ENCODE measurements around the gene KRTAP3-3.

Gene KRTAP3-3

DNA sequence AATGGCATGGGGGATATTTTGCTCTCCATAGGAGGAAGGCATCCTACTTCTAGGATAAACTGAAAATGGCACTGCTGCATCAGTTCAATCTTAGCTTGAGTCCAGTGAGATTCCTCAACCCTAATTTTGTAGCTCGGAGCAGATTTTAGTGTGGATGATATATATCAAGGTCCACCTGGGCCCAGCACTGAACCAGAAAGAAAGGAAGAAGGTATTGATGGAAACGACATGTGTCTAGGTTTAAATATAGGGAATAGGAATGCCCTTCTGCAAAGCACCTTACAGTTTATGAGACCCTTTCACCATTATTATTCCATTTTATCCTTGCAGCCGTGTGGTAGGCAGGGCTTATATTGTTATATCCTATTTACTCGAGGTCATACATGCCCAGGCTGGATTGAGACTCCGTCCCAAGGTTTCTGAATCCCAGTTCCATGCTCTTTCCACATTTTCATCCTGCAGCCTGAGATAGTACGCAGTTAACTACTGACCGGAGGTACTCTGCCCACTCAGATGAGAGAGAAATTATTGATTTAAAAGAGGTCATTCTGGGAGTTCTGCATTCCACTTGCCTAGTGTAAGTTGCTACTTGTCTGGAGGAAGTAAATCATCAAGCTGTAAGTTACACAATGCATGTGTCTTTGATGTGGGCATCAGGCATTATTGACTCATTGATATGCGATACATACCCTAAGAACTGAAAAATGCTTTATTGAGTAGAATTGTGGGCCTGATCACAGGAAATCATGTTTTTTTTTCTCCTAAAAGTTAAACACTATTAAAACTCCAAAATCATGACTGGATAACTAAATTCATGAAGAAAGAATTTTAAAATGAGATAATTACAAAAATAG is 37.3 kb downstream of the KRTAP3-3 start:
- no peak for DNase-seq

DNA sequence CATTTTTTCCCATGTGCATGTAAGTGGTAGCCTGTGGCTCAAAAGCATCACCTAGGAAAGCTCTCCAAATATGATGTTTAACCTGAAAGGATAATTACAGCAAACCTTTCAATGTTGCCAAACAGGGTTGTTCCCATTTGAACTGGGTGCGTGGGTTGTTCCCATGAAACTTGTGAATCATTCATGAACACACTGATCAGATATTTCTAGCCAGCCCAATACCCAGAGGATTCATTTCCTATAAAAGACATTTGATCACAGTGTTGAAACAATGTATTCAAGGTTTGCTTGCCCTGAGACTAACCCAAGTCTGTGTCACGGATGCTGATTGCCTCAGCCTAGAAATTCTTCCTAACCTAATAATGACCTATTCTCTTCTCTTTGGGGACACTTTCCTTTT is 40.1 kb downstream of the KRTAP3-3 start:
- DNase-seq = no peak

DNA sequence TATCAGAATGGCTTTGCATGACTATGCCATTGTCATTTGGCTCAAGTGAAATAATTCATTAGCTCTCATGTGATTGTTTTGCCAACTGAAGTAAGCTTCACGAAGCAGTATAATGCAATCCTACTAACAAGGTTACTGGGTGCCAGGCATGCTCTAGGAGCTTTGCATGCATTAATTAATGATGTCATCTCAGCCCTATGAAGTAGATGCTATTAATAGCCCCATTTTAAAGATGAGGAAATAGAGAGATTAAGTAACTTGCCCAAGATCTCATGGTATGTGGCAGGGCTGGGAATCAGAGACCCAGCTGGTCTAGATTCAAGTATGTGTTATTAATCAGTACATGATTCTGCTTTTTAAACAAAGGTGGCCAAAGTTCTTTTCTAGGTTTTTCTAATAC is 41.3 kb downstream of the KRTAP3-3 start:
- DNase-seq = no peak

DNA sequence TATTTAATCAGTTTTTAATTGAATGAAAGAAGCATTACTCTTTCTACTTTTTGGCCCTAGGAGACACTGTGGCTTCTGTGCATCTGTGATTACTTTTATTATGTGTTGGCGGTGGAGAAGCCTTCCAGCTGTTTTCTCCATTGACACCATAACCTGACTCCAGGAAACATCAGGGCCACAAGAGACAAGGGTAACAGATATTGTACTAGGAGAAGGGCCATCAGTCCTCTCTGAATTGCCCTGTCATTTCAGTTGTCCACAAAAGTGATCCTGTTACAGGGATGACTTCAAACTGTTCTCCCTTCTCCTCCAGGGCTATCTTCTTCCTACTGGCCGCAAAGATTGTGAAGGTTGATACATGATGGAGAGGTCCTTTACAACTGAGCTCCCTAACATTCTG is 41.8 kb downstream of the KRTAP3-3 start:
- no peak for DNase-seq

DNA sequence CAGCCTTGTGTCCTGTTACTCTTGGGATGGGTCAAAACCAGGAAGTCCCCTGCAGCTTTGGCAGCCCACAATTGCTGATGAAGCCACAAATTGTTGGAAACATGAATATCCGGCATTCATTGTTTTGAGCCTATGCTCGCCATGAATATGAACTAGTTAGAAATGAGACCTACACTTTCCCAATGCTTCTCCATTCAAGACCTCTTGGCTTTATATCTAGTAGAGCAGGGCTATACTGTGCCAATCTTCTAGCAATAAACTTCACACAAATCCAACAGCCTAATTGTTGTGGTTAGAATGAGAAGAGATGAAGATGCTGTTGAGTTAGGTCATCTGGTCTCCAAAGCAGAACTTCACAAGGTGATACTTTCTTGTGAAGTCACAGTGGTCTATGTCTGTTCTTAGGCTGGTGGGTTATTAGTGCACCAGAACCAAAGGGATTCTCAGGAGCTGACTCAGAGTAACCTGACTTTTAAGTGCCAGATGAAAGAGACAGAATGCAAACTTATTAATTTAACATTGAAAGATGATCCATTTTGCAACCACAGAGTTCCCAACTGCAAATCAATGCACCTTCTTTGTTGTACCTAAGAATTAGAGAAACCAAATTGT is 42.8 kb downstream of the KRTAP3-3 start:
- DNase-seq = no peak

DNA sequence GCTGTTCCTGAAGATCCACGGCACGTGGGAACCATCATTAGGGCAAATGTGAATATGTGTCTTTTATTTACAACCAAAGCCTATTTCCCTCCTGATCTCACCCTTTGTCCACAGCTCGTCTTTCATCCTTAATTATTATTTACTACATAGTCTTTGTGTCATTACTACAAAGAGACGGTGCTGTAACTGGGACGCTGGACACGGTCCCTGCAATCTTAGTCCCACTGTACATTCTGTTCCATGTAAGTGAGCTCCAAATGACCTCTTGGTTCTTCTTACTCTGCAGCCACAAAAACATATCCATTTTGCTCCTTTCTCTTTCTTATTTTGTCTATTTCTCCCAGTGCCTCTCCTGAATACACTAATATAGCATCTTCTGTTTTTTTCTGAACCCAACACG is 43.8 kb downstream of the KRTAP3-3 start:
- no peak for DNase-seq

DNA sequence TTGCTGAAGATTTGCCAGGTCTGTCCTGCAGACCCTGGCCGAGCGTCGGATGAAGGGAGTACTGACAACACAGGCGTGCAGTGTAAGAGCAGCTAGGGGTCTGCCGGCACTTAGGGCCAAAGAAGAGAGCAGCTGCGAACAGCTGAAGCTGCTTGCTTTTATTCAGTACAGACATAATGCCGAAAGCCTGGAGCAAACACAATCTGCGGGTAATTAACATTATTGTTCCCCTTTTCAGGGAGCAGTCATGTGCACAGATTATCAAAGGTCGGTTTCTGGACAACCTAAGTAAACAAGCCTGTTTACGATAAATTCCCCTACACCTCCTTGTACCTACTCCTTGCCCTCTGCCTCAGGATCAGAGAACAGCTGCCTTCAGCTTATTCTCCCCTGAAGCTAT is 44.5 kb downstream of the KRTAP3-3 start:
- DNase-seq = no peak

DNA sequence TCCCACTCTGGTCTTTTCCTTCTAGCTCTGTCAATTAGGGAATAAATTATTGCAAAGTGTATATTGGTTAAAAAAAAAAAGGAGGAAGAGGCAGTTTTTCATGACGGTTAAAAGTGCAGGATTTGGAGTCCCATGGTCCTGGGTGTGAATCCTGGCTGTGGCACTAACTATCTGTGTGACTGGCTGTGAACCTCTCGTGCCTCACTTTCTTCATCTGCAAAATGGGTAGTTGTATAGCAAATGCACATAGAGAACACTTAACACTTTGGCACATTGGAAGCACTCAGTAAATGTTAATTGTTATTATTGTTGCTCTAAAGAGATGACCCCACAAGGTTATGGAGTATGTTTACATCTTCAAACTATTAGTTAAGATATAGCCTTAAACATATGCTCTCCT is 46.0 kb downstream of the KRTAP3-3 start:
- no peak for DNase-seq

DNA sequence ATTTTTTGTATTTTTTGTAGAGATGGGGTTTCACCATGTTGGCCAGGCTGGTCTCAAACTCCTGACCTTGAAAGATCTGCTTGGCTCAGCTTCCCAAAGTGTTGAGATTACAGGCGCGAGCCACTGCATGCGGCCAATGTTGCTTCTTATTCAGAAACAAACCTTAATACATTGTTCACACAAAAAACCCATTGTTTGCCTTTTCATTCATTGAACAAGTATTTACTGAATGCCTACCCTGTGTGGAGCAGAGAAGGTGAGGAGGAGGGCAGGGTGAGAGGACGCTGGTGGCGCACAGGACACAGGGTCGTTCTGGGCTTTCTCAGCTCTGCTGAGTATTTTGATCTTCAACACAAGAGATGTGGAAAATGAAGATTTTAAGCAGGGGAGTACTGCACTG is 48.5 kb downstream of the KRTAP3-3 start:
- no peak for DNase-seq

DNA sequence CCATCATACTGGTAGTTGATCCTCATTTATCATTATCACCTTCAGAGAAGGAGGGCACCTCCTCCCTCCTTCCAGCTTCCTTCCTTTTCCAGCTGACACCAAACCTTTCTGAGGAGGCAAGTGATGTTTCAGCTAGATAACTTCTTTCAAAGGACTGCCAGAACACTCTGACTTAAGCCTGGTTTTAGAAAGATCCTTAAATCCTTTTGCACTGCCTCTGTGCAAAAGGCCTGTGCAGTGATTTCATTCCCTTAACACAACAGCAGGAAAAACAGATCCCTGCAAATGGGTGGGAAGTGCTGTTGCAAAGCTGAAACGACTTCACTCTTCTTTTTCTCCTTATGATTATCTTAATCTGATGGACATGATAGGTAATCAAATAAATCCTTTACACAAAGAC is 49.4 kb downstream of the KRTAP3-3 start:
- no peak for DNase-seq
